ENCODE measurements around the gene F2R. TPM values are rescaled to one million over a fixed set of nuclear protein-coding genes. Genes with fewer than 3 reads are reported as not detected.
A peak's percentile ranks its signal among the peaks of the same experiment; 100 is the strongest.

F2R gene
- total and polyA plus RNA-seq, 2 donors (not counting 3 experiments of a cell fraction or from before 2014, with no cell fraction given) = 342 to 599 TPM

GRCh38 chr5:76692274-76692540, 23.7 kb upstream of the F2R start:
- CTCF ChIA-PET = interaction anchor here (0.8 to 7.1 kb wide), 7 partner anchors 20 to 385 kb away, joined by 3 to 41 read pairs (median 4); no protein-coding TSS in a partner anchor
- Histone ChIP-seq H3K4me2 (ENCODE audit: insufficient read depth, low read length) (peak overlapping the region; percentile 64), H3K9me1 (replicated peaks; ENCODE audit: control insufficient read depth, extremely low read depth, insufficient read depth, low read length) (no peaks in the 10 kb centered on the region), H3K9me3 (replicated peaks; ENCODE audit: control insufficient read depth, insufficient read depth, low read length) (no peaks in the 10 kb centered on the region), H4K20me1 (replicated peaks; ENCODE audit: control insufficient read depth, extremely low read depth, insufficient read depth, low read length) (no peaks in the 10 kb centered on the region), H3K27ac (ENCODE audit: insufficient read depth, low read depth, low read length) (peak overlapping the region; percentile 91), H3K4me1 (ENCODE audit: control insufficient read depth, extremely low read depth, insufficient read depth, low read length) (peaks cover 85% of the 10 kb centered on the region), H3K36me3 (ENCODE audit: control insufficient read depth in 2 of 2, extremely low read depth in 1 of 2, insufficient read depth in 2 of 2, low read length in 2 of 2) (no peaks in the 10 kb centered on the region), H2AFZ (ENCODE audit: low read depth, low read length) (no peak overlapping the region), H3K9ac (replicated peaks; ENCODE audit: extremely low read depth, insufficient read depth, low read length) (peak overlapping the region; percentile 67), H3K79me2 (ENCODE audit: control insufficient read depth, insufficient read depth, low read length) (no peaks in the 10 kb centered on the region), H3K4me3 (replicated peaks in 1 of 3; ENCODE audit: insufficient read depth in 1 of 3, low read depth in 1 of 3, low read length in 3 of 3) (no peak overlapping the region), H3K27me3 (ENCODE audit: control insufficient read depth in 2 of 2, insufficient read depth in 2 of 2, low read length in 2 of 2) (no peaks in the 10 kb centered on the region)
- POLR2A ChIA-PET = interaction anchor here (1.0 to 1.6 kb wide), 3 partner anchors 26 to 82 kb away, joined by 3 to 9 read pairs (median 4); no protein-coding TSS in a partner anchor
- no peak for TF ChIP-seq GATA2 (IDR thresholded peaks at IDR 0.05; ENCODE audit: insufficient read depth, insufficient read length, low read depth, low read length)
- no peak for TF ChIP-seq JUN (IDR thresholded peaks at IDR 0.05; ENCODE audit: borderline replicate concordance, insufficient read depth, insufficient read length, low read depth)
- no peak for TF ChIP-seq POLR2AphosphoS5 (IDR thresholded peaks at IDR 0.05; ENCODE audit: insufficient read depth, low read depth, low read length)
- intact Hi-C loops (cut with micrococcal nuclease) = no loop called here
- no TSS peak for BruUV-seq (replicated peaks)
- DNase-seq (ENCODE audit: low read depth, low spot score) (no peak), FAIRE-seq (no peak)
- dilution Hi-C loops (cut with MboI; ENCODE audit: extremely low pct_ligation_motif_present, low sequenced_read_pairs) = loop anchor here (25.0 kb wide), 1 partner anchor 120 kb away; the partner anchor contains the start of gene F2RL1

DNA sequence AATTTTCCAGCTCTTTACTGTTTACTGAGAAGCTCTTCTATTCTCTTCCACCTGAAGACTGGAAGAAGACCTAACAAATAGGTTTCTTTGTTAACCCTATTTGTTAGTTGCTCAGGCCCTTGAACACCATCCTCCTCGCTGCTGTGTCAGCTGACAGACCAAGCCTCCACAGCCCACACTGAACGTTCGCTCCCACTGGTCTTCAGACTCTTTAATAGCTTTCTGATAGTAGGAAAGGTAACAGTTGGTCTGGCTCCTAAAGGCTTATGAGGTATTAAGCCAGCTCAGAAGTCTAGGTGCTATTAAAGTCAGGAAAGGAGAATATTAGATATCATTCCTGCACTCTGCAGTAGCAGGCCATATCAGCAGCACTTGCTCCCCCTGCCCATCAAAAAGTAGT, 23.3 kb upstream of the F2R start:
- Histone ChIP-seq H4K20me1 (replicated peaks; ENCODE audit: control insufficient read depth, extremely low read depth, insufficient read depth, low read length) (no peaks in the 10 kb centered on the region), H3K4me2 (ENCODE audit: insufficient read depth, low read length) (no peak overlapping the region), H3K27me3 (ENCODE audit: control insufficient read depth in 2 of 2, insufficient read depth in 2 of 2, low read length in 2 of 2) (no peaks in the 10 kb centered on the region), H3K9me1 (replicated peaks; ENCODE audit: control insufficient read depth, extremely low read depth, insufficient read depth, low read length) (no peaks in the 10 kb centered on the region), H3K9me3 (replicated peaks; ENCODE audit: control insufficient read depth, insufficient read depth, low read length) (no peaks in the 10 kb centered on the region), H3K9ac (replicated peaks; ENCODE audit: extremely low read depth, insufficient read depth, low read length) (peak overlapping the region; percentile 67), H3K4me1 (ENCODE audit: control insufficient read depth, extremely low read depth, insufficient read depth, low read length) (peaks cover 89% of the 10 kb centered on the region), H3K79me2 (ENCODE audit: control insufficient read depth, insufficient read depth, low read length) (no peaks in the 10 kb centered on the region), H3K36me3 (ENCODE audit: control insufficient read depth in 2 of 2, extremely low read depth in 1 of 2, insufficient read depth in 2 of 2, low read length in 2 of 2) (no peaks in the 10 kb centered on the region), H3K4me3 (replicated peaks in 1 of 3; ENCODE audit: insufficient read depth in 1 of 3, low read depth in 1 of 3, low read length in 3 of 3) (no peak overlapping the region), H3K27ac (ENCODE audit: insufficient read depth, low read depth, low read length) (peak overlapping the region; percentile 91), H2AFZ (ENCODE audit: low read depth, low read length) (no peak overlapping the region)
- dilution Hi-C loops (cut with MboI; ENCODE audit: extremely low pct_ligation_motif_present, low sequenced_read_pairs) = loop anchor here (25.0 kb wide), 1 partner anchor 120 kb away; the partner anchor contains the start of gene F2RL1
- intact Hi-C loops (cut with micrococcal nuclease) = no loop called here
- BruUV-seq (replicated peaks) = no TSS peak
- FAIRE-seq (no peak), DNase-seq (ENCODE audit: low read depth, low spot score) (no peak)
- CTCF ChIA-PET = interaction anchor here (0.8 to 7.1 kb wide), 6 partner anchors 25 to 384 kb away, joined by 3 to 41 read pairs (median 5); no protein-coding TSS in a partner anchor
- POLR2A ChIA-PET = interaction anchor here (1.0 to 1.2 kb wide), 2 partner anchors 50 to 82 kb away, joined by 3 to 9 read pairs; no protein-coding TSS in a partner anchor
- no peak for TF ChIP-seq CTCF (IDR thresholded peaks at IDR 0.05; ENCODE audit: extremely low read depth in 1 of 2, insufficient read depth in 1 of 2, low read depth in 1 of 2, low read length in 2 of 2)
- no peak for TF ChIP-seq POLR2AphosphoS5 (IDR thresholded peaks at IDR 0.05; ENCODE audit: insufficient read depth, low read depth, low read length)
- TF ChIP-seq FOS (IDR thresholded peaks at IDR 0.05; ENCODE audit: borderline replicate concordance, insufficient read depth, low read length) = no peak
- TF ChIP-seq EZH2 (IDR thresholded peaks at IDR 0.05; ENCODE audit: borderline replicate concordance, low read depth, low read length, severe bottlenecking) = no peak
- TF ChIP-seq POLR2A (IDR thresholded peaks at IDR 0.05; ENCODE audit: low read depth, low read length) = no peak
- no peak for TF ChIP-seq MYC (IDR thresholded peaks at IDR 0.05; ENCODE audit: low read depth, low read length)
- no peak for TF ChIP-seq GATA2 (IDR thresholded peaks at IDR 0.05; ENCODE audit: insufficient read depth, insufficient read length, low read depth, low read length)
- TF ChIP-seq MAX (IDR thresholded peaks at IDR 0.05; ENCODE audit: insufficient read depth, insufficient read length) = no peak
- no peak for TF ChIP-seq JUN (IDR thresholded peaks at IDR 0.05; ENCODE audit: borderline replicate concordance, insufficient read depth, insufficient read length, low read depth)

Measured in endothelial cell of umbilical vein (primary cell).